ENCODE results near the gene GNAI3. TPM values are rescaled to one million over a fixed set of nuclear protein-coding genes. Genes with fewer than 3 reads are reported as not detected.

Gene GNAI3
- total RNA-seq, 2 donors from 2014 or later = 8.9 to 10.1 TPM

DNA sequence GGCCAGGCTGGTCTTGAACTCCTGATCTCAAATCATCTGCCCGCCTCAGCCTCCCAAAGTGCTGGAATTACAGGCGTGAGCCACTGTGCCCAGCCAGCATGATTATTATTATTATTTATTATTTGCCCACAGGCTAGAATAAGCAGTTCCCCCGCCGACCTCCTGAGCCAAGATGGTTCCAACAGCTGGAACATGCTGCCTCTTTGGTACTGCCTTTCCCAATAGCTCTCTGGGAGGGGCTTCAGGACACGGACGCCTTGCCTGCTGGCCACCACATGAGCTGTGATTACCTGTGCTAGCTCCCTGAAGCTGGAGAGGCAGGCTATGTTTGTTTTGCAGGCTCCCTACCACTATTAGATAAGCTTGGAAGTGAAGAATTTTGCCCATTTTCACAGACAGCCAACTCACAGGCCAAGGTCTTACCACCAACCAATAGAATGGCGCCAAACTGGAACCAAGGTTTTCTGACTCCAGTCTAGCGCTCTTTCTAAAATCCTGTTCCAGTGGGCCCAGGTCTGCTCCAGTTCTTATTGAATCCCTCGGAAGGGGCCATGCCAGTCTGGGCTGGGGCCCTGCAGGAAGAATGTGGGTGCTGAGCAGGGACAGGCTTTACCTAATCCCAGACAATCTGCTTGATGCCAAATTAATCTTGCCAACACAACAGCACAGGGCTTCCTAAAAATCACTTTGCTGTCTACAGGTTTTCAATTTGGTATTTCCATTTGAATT is 10.8 kb upstream of the GNAI3 start:
- Mint-ChIP-seq H3K27ac (no peak overlapping the region), H3K9me3 (no peaks in the 10 kb centered on the region), H3K36me3 (no peaks in the 10 kb centered on the region)
- ATAC-seq = no peak
- DNase-seq (ENCODE audit: low spot score in 2 of 2) = no peak

DNA sequence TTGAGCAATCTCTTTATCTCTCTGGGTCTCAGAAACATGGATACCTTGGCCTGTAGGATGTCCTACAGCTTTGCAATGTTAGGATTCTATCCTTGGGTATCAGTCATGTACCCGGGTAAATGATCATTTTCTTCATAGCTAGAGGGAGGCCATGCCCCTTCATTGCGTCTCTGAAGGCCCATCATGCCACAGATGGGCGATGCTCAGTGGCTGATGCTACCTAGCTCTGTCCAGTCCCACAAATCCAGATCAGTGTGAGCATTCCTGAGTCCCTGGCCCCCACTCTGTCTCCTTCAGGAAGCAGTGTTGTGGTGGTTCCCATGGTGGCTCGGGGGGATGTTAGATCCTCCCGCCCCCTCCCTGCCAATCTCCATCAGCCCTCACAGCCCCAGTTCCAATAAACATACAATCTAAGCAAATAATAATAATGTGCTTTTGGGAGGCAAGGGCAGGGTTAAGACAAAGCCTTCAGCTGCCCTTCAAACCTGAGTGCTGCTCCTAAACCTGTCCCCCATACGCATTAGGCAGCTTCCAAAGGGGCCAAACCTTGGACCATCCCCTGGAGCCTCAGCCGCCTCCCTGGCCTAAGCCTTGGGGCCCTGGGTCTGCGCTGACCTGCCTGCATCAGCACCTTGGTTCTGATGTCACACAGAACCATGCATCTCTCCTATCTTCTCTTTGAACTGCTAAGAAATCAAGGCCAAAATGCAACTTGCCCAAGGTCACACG is 9.4 kb upstream of the GNAI3 start:
- Mint-ChIP-seq H3K36me3 (no peaks in the 10 kb centered on the region), H3K9me3 (no peaks in the 10 kb centered on the region), H3K27ac (no peak overlapping the region)
- ATAC-seq (no peak), DNase-seq (ENCODE audit: low spot score in 2 of 2) (no peak)

DNA sequence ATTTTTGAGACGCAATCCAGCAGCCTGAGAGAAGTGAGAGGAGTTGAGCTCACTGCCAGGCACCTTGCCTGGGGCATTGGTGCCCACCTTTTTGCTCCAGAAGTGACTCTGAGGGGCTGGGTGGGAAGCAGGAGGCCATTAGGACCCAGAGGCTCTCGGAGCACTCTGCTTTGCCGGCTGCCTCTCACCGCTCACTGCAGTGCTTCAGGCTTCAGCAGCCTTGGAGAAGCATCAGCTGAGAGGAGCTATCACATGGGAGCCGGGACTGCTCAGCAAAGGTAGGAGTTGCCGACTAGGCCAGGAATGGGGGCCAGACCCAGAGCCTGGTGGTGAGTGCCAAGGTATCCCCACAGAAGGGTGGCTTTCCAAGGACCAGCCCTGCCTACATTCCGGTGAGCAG is 8.7 kb upstream of the GNAI3 start, which contains the start of gene GPR61:
Gene GPR61 (plus strand): TSS at position 197 of the 400 bp plus-strand sequence. CDS start 3,151 bp downstream, outside the sequence.
- peak within 1 kb of the TSS in 1 of 2 donors; percentile 20 for H3K27ac Mint-ChIP-seq
- no peak for ATAC-seq
- DNase-seq (ENCODE audit: low spot score in 2 of 2) = no peak
- no peaks in the 10 kb centered on the region for H3K9me3 Mint-ChIP-seq
- H3K36me3 Mint-ChIP-seq = no peaks in the 10 kb centered on the region

DNA sequence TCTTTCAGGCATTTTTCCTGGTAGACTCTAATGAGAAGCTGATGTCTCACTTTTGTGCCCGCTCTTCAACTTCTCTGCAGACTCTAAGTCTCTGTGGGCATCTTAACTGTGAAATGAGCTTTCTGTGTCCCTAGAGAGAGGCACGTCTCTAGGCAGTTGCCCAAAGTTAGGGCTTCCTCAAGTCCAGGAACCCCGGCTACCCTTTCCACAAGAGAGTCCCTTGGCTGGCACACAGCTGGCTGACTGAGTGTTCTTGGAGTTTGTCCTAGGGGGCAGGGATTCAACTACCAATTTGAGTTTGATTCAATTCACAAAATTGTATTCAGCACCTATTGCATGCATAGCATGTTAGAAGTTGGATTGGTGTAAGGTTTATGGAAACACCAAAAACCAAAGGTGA is 7.3 kb upstream of the GNAI3 start:
- no peak for DNase-seq (ENCODE audit: low spot score in 2 of 2)
- Mint-ChIP-seq H3K36me3 (no peaks in the 10 kb centered on the region), H3K27ac (peak overlapping the region in 1 of 2 donors; percentile 72), H3K9me3 (no peaks in the 10 kb centered on the region)
- no peak for ATAC-seq

DNA sequence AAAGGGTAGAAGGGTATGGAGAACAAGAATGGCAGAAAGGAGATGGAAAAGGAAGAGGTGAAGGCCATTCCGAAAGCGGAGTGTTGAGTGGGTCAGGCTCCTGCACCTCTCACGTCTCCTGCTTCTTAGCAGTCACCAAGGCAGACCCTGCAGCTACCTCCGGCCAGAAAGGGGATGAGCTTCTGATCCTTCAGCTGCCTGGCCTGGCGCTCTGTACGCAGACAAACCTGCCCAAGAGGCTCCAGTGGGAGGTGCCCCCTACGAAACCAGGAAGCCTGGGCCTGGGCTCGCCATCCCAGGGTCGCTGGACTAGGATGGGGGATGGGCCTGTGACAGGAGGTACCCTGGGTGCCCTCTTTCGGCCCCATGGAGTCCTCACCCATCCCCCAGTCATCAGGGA is 5.8 kb upstream of the GNAI3 start:
- no peak overlapping the region for H3K27ac Mint-ChIP-seq
- DNase-seq (ENCODE audit: low spot score in 2 of 2) = no peak
- H3K9me3 Mint-ChIP-seq = no peaks in the 10 kb centered on the region
- peaks cover 0 to 3% of the 10 kb centered on the region in 2 donors for H3K36me3 Mint-ChIP-seq
- ATAC-seq = no peak

DNA sequence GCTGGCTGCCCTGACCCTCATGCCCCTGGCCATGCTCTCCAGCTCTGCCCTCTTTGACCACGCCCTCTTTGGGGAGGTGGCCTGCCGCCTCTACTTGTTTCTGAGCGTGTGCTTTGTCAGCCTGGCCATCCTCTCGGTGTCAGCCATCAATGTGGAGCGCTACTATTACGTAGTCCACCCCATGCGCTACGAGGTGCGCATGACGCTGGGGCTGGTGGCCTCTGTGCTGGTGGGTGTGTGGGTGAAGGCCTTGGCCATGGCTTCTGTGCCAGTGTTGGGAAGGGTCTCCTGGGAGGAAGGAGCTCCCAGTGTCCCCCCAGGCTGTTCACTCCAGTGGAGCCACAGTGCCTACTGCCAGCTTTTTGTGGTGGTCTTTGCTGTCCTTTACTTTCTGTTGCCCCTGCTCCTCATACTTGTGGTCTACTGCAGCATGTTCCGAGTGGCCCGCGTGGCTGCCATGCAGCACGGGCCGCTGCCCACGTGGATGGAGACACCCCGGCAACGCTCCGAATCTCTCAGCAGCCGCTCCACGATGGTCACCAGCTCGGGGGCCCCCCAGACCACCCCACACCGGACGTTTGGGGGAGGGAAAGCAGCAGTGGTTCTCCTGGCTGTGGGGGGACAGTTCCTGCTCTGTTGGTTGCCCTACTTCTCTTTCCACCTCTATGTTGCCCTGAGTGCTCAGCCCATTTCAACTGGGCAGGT is 5.0 kb upstream of the GNAI3 start:
- ATAC-seq = no peak
- Mint-ChIP-seq H3K36me3 (peaks cover 4 to 11% of the 10 kb centered on the region in 2 donors), H3K9me3 (no peaks in the 10 kb centered on the region), H3K27ac (peak overlapping the region in 1 of 2 donors; percentile 27)
- no peak for DNase-seq (ENCODE audit: low spot score in 2 of 2)

DNA sequence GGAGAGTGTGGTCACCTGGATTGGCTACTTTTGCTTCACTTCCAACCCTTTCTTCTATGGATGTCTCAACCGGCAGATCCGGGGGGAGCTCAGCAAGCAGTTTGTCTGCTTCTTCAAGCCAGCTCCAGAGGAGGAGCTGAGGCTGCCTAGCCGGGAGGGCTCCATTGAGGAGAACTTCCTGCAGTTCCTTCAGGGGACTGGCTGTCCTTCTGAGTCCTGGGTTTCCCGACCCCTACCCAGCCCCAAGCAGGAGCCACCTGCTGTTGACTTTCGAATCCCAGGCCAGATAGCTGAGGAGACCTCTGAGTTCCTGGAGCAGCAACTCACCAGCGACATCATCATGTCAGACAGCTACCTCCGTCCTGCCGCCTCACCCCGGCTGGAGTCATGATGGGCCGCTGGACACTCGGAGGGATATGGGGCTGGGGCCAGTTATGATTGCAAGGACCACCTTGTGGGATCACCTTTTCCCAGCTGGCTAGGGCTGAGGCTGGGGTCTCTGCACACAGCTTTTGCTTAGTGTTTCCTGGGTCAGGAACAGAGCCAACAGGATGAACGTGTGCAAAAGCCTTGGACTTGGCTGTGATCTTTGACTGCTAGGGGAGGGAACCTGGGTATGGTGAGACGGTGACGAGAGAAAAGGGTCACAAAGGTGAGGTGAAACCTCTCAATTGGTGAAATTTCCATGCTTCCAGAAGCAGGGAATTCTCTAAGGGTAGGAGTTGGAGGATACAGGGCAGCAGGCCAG is 4.3 kb upstream of the GNAI3 start:
- Mint-ChIP-seq H3K27ac (no peak overlapping the region), H3K36me3 (peaks cover 11 to 18% of the 10 kb centered on the region in 2 donors), H3K9me3 (no peaks in the 10 kb centered on the region)
- ATAC-seq (no peak), DNase-seq (ENCODE audit: low spot score in 2 of 2) (no peak)

DNA sequence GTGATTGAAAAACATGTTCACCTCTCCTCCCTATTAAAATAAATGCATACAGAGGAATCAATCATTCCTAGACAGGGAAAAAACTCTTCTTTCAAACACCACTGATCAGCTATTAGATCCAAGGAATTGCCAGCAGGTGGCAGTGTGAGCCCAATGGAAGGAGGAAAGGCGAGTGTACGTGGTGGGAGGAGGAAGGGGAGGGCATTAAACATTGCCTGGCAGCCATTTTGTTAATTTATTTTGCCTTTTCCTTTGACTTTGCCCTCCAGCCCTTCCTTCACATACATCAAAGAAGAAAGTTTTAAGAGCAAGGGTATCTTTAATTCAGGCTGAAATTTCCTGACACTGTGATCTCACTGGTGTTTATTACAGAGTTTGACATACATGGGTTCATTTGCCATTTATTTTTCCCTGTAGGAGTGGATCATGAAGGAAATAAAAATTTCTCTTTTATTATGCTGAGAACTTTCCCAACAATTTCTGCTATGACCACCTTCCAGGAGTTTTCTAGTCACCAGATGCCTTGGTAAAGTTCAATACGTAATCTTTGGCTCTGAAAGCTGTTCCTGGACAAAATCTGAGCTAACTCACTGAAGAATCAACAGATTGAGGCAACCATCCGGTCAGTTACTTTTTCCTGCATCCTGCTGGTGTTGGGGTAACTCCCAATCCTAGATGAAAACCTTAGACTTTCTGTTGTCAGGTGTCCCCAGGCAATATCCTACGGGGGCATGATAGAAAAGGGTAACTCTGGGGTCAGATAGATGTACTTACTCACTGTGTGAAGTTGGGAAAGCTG is 1.9 kb upstream of the GNAI3 start:
- peak; percentile 74 to 90 for DNase-seq (ENCODE audit: low spot score in 2 of 2)
- H3K36me3 Mint-ChIP-seq = peaks cover 12 to 21% of the 10 kb centered on the region in 2 donors
- H3K9me3 Mint-ChIP-seq = no peaks in the 10 kb centered on the region
- H3K27ac Mint-ChIP-seq = peak overlapping the region; percentile 69 to 95
- ATAC-seq = peak; percentile 50 to 55

DNA sequence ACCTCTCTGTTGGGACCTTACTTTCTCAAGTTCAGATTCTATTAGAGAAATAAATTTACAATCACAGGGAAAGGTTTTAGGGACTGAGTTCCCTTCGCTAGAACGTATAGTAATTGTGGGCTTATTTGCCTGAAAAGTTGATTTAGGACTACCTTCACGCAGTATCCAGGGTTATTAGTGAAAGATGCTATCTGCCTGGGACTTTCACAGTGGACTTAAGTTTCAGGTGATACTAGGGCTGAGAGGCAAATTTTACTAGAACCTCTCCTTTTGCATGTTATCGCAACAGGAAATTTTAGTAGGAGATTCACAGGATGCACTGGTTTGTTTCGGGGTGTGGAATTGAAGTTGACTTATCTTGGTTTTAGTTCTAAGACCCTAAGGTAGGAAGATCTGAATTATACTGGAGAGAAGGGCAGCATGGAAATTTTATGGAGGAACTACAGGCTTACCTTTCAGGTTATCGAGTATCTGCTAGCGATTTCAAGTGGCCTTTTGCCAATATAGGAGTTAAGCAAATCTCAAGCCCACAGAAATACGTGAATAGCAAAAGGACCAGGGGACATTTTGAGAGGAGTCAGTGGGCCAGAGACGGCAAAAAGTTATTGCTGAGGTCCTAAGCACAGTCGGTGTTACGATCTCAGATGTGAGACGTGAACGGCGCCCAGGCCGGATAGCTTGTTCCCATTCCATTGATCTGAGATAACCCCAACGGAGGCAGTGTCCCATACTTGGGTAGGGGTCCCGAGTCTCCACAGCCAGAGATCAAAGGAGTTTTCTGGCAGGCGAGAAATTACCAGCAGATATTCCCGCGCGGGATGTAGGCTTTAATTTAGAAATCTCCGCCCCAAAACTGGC is 723 bp upstream of the GNAI3 start:
- peaks cover 12 to 21% of the 10 kb centered on the region in 2 donors for H3K36me3 Mint-ChIP-seq
- H3K9me3 Mint-ChIP-seq = no peaks in the 10 kb centered on the region
- peak overlapping the region; percentile 95 to 99 for H3K27ac Mint-ChIP-seq
- no peak for DNase-seq (ENCODE audit: low spot score in 2 of 2)
- no peak for ATAC-seq

DNA sequence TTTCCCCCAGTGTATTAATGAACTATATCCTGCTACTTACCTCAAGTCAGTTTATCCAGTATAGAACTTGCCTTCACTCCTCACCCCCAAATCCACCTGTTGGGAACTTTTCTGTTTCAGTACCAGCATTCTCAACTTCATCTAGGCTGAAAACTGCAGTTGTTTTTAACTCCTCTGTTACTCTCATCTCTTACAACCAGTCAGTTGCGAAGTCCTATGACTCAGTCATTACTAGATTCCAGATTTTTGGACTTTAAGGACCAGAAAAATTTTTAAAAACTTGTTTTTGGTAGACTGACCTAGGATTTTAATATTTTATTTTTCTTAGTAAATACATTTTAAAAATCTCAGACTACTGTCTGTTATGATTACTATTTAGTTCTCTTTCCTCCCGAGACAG is 8.1 kb downstream of the GNAI3 start:
- no peak for ATAC-seq
- Mint-ChIP-seq H3K36me3 (peaks cover 0 to 6% of the 10 kb centered on the region in 2 donors), H3K27ac (no peak overlapping the region), H3K9me3 (no peaks in the 10 kb centered on the region)
- DNase-seq (ENCODE audit: low spot score in 2 of 2) = no peak

DNA sequence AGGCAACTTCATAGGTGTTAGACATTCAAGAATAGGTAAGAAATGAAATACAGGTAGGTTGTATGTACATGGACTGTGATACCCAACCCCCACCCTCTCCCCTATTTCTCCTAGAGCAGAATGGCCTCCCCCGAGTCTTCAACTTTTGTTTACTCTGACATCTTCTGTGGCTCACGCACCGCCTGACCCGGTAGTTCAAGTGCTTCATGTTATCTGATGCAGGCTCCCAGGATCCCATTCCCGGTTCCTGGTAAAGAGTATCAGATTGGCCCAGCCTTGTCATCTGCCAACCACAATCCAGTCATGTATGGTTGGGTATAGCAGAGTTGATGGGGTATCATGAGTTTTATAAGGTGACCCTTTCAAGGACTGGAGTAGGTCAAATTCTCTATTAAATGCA is 9.1 kb downstream of the GNAI3 start:
- Mint-ChIP-seq H3K9me3 (no peaks in the 10 kb centered on the region), H3K27ac (no peak overlapping the region), H3K36me3 (peaks cover 0 to 6% of the 10 kb centered on the region in 2 donors)
- ATAC-seq = no peak
- no peak for DNase-seq (ENCODE audit: low spot score in 2 of 2)

DNA sequence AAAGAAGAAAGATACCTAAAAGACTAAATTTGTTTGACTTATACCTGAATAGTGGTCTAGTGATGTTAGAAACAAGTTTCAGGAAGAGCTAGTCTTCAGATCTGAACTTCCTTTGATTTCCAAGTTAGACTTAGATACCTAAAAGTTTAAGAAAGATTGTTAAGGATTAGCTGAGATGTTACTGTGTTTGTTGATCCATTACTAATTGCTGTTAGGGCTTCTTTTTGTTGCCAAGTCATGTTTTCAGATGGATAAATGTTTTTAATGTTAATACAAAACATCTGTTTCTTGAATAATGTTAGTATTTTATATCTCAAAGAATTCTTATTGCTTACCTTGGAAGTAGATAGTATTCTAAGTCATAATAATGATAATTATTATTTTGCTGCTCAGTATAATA is 11.6 kb downstream of the GNAI3 start:
- peaks cover 0 to 6% of the 10 kb centered on the region in 2 donors for H3K36me3 Mint-ChIP-seq
- no peak overlapping the region for H3K27ac Mint-ChIP-seq
- ATAC-seq (no peak), DNase-seq (ENCODE audit: low spot score in 2 of 2) (no peak)
- no peaks in the 10 kb centered on the region for H3K9me3 Mint-ChIP-seq

DNA sequence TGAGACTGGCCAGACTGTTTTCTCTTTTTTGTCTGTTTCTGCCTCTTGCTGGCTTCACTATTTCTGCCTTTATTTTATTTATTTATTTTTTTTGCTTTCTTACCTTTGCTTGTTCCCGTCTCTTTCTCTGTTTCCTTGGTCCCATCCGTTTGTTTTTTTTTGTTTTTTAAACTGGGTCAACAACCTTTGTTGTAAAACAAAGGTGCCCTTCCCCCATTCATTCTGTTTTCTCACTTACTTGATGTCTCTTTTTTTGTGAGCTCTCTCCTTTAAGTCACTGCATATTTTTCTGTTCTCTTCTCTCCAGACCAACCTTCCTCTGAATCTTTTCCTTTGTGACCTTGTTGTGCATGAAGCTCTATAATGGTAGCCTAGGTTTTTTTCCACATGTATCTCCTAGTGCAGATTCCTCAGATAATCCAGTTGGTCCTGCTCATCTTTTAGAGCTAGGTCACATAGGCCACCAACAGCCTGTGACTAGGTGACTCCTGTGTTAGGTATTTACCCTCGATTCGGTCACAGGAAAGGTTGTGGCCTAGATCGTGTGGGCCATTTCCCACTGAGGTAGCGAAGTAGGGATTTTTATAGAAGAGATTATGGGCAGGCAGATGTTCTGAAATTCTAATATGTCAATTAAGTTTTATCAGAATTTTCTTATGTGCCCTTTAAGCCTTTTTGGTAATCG is 15.9 kb downstream of the GNAI3 start:
- H3K9me3 Mint-ChIP-seq = no peaks in the 10 kb centered on the region
- DNase-seq (ENCODE audit: low spot score in 2 of 2) = no peak
- H3K27ac Mint-ChIP-seq = no peak overlapping the region
- H3K36me3 Mint-ChIP-seq = no peaks in the 10 kb centered on the region
- ATAC-seq = no peak

DNA sequence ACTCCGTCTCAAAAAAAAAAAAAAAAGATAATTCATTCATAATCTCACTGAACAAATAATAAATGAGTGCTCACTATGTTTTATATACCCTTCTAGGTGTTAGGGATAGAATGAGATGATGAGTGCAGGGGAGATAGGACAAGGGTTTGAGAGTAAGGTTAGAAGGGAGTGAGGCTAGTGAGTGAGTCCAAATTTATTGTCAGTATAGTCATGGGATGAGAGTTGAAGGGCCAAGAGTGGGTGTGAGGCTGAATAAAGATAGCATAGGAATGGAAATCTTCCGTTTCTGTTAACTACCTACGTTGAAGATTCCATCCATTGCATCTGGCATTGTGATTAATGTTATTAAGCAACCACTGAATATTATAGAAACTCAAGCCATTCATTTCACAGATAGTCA is 16.8 kb downstream of the GNAI3 start:
- Mint-ChIP-seq H3K9me3 (no peaks in the 10 kb centered on the region), H3K36me3 (no peaks in the 10 kb centered on the region), H3K27ac (peak overlapping the region in 1 of 2 donors; percentile 63)
- ATAC-seq (no peak), DNase-seq (ENCODE audit: low spot score in 2 of 2) (no peak)

DNA sequence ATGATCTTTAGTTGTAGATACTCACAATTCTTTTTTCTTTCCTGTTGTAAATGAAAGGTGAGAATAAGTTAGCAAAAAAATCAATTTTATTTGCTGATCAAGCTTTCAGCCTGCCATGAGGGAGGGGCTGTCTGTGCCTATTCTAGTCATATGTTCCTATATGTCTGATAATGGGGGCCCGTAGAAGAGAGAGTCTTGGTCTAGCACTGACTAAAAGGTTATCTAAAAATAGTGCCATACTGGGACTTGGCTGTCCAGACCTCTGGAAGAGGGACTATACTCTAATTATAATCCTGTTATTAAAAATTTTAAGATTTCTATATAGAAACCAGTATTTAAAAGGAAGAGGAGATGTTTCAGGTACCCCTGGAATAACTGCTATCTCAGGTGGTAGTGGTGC is 18.6 kb downstream of the GNAI3 start:
- H3K36me3 Mint-ChIP-seq = no peaks in the 10 kb centered on the region

More for the DNA sequence above, 18.6 kb downstream of the GNAI3 start:
- no peaks in the 10 kb centered on the region for H3K9me3 Mint-ChIP-seq
- no peak for ATAC-seq
- no peak for DNase-seq (ENCODE audit: low spot score in 2 of 2)
- H3K27ac Mint-ChIP-seq = no peak overlapping the region

Data from activated naive CD4-positive, alpha-beta T cell treated with anti-CD3 and anti-CD28 coated beads, Interleukin-2, amount 50 U/mL, for 72 hours (primary cell).